Right lobe of liver (tissue), 4 donors: ENCODE results near the gene XPO4.

ENCODE experiments used
- POLR2A ChIP-seq: fragments of 450-650 bp; IDR thresholded peaks from one replicate; pipeline ENCODE4 v1.6.1; 2017; ENCODE audit warnings: antibody characterized with exemption, mild to moderate bottlenecking
- TF ChIP-seq, protein P1 (sequence below), 4 donors: fragments of 200-600 bp in 3 of 4; fragments of 450-650 bp in 1 of 4; IDR thresholded peaks; one replicate each; pipeline versions ENCODE4 v1.5.1 to v1.8.0; 2016 to 2022; ENCODE audit warnings: antibody characterized with exemption in 4 of 4, mild to moderate bottlenecking in 2 of 4
- donor health status: DM: no; HTN: no; CAD: no.
- donor health status: DM: no; HTN: no; CAD: no.
- donor health status: DM: no; HTN: yes; CAD: no.

DNA sequence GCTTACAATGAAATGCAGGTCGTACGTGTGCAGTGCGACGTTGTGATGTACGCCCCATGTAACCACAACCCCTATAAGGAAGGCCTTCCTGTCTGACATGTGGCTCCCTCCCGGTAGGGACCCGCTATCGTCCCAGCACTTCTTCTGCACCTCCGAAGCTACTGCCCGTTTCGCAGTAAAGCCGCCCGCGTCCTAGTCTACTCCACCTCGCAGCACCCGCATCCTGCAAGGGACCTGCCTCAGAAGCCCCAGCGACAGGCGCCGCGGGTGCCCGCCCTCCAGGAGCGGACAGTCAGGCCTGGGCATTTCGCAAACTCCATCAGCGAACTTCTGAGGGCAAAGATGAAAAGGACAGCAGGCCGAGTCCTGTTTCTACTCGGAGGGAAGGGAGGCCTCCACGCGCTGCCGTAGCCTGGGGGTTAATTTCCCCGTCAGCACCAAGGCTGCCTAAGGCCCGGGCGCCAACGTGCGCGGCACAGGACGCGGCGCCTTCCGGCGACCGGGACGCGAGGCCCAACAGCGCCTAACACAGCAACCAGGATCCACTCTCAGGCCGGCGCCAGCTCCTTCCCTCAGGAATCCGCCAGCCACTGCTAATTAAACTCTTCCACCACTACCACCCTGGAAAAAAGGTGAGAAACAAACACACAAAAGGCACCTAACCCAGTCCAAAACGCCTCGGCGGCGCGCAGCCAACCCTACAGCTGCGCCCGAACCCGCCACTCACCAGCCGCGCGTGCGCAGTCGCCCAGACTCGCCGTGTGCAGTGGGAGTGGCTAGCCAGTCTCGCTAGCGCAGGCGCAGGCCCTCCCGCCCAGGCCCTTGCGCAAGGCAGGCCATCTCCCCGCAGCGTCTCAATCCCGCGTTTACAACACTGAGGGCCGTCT is 129.1 kb downstream of the XPO4 start, which contains the start of gene EEF1AKMT1:
- TF ChIP-seq POLR2A = peak; percentile 86
- TF ChIP-seq, protein P1, sequence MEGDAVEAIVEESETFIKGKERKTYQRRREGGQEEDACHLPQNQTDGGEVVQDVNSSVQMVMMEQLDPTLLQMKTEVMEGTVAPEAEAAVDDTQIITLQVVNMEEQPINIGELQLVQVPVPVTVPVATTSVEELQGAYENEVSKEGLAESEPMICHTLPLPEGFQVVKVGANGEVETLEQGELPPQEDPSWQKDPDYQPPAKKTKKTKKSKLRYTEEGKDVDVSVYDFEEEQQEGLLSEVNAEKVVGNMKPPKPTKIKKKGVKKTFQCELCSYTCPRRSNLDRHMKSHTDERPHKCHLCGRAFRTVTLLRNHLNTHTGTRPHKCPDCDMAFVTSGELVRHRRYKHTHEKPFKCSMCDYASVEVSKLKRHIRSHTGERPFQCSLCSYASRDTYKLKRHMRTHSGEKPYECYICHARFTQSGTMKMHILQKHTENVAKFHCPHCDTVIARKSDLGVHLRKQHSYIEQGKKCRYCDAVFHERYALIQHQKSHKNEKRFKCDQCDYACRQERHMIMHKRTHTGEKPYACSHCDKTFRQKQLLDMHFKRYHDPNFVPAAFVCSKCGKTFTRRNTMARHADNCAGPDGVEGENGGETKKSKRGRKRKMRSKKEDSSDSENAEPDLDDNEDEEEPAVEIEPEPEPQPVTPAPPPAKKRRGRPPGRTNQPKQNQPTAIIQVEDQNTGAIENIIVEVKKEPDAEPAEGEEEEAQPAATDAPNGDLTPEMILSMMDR (IDR thresholded peaks at IDR 0.05) = peak in 1 of 4 donors; percentile 5
